SH-SY5Y (cell line): Measurements from ENCODE around the gene SPACDR.

Source experiments
- GATA2 ChIP-seq: IDR thresholded peaks from 2 replicates; pipeline ENCODE4 v1.6.1; 2011; ENCODE audit warnings: mild to moderate bottlenecking, low read depth, low read length
- GATA3 ChIP-seq: IDR thresholded peaks from 2 replicates; pipeline ENCODE4 v1.6.1; 2011; ENCODE audit warnings: low read depth, mild to moderate bottlenecking, low read length, moderate library complexity

Gene SPACDR

DNA sequence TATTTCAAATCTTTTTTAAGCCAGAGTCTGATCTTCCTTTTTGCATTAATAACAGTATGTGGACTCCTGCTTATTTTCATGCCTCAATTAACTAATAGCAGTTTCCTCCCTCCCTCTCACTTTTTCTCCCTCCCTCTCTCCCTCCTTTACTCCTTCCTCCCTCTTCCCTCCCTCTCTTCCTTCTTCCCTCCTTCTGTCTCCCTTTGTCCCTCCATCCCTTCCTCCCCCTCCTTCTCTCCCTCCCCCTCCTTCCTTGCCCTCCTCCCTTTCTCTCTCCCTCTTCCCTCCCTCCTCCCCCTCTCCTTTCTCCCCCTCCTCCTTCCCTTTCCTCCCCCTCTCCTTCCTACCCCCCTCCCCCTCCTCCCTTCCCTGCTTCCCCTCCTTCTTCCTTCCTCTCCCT is 37.5 kb downstream of the SPACDR start:
- no peak for TF ChIP-seq GATA3
- no peak for TF ChIP-seq GATA2

DNA sequence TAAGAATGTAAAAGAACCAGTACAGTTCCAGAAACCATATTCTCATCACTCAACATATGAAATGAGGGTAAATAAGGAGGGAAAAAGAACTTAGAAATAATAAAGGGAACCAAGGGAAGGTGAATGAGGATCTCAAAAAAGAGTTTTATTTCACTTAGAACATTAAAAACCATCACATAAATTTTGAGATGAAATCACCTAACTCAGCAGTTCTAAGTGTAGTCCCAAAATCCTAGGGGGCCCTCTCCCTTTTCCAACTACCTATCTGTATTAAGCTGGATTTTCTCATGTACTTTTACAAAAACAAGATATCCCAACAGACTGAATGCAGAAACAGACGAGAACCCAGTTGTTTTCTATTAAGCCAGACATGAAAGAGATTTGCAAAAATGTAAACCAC is 38.7 kb downstream of the SPACDR start:
- TF ChIP-seq GATA3 (no peak), GATA2 (no peak)

DNA sequence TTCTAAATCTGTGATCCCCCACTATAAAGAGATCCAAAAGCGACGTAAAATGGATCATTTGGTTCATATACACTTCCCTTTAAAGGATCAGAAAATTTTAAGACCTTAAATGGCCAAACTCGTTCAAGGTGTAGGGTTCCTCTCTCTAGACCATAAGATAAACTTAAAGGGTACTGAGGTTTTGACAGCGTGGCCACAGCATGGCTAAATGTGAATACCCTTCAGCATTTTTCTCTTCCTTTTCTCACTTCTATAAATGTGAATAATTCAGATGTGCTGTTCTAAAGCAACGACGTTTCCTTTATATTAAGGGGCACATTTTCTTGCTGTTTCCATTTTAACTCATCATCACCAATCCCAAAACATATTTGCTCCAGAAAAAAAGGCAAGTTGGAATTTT is 40.7 kb downstream of the SPACDR start:
- TF ChIP-seq GATA3 = no peak
- TF ChIP-seq GATA2 = no peak

DNA sequence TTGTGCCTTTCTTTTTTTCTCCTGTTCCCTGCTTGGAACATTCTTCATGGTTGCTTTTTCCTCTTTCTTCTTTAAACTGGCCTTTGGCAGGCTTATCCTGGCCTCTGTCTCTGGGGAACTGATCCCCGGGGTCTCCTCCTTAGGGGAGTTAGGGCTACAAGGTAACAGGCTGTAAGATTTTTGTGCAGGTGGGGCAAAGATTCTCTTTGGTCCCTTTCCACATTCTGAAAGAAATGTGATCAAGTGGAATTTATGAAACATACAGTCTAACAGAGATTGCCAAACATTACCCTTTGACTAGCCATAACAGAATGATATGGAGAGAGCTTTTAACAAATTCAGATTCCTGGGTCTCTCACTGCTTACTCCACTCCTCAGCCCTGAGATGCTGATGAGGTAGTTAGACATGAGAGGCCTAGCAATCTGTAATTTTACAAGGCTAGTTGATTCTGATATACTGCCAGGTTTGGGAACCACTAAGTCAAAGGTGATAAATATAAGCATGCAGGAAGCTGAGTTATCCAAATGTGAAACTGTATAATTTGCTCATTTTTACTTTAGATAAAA is 44.3 kb downstream of the SPACDR start:
- TF ChIP-seq GATA3 = no peak
- no peak for TF ChIP-seq GATA2

DNA sequence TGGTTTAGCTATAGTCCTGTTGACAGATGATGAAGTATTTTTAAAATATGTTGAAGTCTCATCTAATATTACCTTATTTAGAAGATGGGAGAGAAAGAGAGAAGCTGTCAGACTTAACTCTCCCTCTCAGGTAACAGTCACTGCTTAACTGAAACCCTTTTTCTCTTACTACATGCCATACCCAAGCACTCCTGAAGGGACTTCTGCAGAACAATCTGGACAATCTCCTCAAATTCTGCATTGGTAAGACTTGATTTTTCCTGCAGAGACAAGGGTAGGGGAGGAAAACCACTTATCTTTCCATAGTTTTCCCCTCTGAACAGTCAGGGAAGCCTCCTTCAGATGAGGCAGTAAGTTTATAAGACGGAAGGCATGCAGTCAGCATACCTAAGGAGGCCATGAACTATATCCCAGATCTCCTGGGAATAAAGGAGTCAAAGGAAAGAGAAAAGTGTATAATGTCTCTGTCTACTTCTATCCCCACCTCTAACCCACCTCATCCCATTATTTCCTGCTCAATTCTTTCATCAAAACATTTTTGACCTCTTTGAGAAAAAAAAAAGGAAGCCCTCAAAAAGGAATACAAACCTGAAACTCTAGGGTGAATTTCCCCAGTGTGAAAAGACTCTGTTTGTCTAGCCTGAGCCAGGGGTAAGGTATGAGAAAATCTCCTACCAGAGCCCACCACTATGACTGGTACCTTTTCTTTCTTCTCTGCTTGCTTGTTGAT is 45.0 kb downstream of the SPACDR start:
- TF ChIP-seq GATA3 (no peak), GATA2 (no peak)

DNA sequence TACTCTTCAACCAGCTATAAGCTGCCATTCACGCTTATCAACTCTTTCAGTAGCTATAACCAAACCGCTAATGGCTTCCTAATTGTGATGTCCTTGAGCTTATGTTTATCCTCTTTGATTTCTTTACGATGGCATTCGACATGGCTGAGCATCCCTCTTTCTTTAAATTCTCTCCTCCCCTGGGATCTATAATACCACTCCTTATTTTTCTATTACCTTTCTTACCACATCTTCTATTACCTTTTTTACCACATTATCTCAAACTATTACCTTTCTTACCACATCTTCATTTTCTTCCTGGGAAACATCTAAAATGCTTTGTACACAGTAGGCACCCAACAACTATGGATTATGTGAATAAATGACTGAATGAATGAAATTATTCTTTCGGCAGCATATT is 48.6 kb downstream of the SPACDR start:
- TF ChIP-seq GATA3 (no peak), GATA2 (no peak)

DNA sequence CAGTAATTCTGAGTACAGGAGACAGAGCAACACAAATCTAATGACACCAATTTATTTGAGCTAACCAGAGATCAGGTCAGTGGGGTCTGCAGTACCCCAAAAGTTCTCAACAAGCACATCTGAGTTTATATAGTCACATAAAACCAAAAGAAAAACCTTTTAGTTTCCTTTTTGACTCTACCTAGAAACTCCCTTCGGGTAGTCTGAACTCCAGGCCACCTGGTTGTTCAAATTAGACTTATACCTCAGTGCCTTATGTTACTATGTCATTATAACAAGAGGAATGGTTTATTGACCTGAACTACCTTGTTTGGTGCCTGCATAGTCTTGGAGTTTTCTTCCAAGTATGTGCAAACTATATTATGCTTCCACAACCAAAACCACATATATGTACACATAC is 50.2 kb downstream of the SPACDR start:
- TF ChIP-seq GATA2 = no peak
- TF ChIP-seq GATA3 = no peak

DNA sequence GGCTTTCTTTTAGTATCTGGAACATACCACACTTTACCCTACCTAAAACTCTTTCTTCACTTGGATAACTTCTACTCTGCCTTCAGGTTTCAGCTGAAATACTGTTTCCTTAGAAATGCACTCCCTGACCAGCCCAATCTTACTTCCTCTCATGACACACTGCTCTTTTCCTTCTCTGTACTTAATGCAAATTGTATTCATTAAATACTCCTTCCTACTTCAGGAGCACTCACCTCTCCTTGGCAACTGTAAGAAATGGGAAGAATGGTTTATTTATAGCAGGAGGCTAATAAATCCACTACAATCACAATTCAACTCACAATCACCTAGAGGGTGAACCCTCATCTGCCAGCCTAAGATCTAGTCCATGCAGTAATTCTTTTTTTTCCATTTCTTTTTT is 50.7 kb downstream of the SPACDR start:
- TF ChIP-seq GATA3 = no peak
- TF ChIP-seq GATA2 = no peak

DNA sequence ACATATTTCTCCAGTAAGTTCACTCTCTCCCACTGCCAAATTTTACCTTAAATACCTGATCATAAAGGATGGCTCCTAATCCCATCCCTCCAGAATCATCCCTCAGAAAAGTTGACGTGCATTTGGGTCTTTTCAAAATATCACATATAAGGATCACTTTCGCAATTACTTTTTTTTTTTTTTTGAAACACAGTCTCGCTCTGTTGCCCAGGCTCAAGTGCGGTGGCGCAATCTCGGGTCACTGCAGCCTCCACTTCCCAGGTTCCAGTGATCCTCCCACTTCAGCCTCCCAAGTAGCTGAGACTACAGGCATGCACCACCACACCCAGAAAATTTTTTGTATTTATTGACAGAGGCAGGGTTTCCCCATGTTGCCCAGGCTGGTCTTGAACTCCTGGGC is 53.0 kb downstream of the SPACDR start:
- no peak for TF ChIP-seq GATA3
- no peak for TF ChIP-seq GATA2

DNA sequence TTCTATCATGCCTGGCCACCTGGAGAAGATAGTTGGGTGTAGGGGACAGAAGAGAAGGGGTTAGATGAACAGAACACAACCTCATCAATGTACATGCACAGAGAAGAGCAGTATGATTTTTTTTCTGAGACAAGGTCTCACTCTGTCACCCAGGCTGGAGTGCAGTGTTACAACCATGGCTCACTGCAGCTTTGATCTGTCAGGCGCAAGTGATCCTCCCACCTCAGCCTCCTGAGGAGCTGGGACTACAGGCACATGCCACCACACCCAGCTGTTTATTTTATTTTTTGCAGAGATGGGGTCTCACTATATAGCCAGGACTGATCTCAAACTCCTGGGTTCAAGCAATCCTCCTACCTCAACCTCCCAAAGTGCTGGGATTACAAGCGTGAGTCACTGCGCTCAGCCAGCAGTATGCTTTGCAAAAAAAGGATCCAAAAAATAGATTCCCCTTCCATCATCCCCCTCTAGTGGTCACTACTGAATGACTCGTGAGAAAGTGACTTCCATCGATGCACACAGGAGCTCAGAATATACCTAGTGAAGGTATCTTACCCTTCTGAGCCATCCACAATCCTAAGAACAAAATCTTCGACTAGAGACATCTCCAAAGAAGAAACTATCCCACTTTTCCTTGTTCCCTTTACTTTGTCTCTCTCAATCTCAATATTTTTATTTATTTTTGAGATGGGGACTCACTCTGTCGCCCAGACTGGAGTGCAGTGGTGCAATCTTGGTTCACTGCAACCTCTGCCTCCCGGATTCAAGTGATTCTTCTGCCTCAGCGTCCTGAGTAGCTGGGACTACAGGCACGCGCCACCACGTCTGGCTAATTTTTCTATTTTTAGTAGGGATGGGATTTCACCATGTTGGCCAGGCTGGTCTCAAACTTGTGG is 56.5 kb downstream of the SPACDR start:
- TF ChIP-seq GATA2 (no peak), GATA3 (no peak)

DNA sequence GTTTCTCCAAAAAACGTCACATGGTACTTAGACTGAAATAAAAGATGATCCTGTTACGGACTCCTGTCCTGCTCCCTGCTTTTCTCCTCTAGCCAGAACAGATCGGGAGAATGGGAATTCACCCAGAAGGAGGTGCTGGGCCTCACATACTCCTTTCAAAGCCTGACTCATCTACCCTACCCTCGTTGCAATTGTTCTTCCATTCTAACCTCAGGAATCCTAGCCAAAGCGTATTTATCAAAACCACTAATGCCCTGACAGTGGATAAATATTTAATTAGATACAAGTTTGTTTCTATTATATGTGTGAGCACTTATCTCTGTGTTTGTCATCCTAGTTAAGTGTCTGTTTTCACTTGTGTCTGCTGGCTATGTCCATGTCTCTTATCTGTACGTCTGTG is 57.3 kb downstream of the SPACDR start:
- no peak for TF ChIP-seq GATA3
